Ovary (tissue), 9 donors: Measurements from ENCODE around the gene AKR7A2. TPM values are rescaled to one million over a fixed set of nuclear protein-coding genes. Genes with fewer than 3 reads are reported as not detected.

Experiments used
- polyA plus RNA-seq, 2 donors: library from polyadenylated mRNA; stranded (reverse); fragments of 200-250 nt in 1 of 2; fragments of 350-450 nt in 1 of 2; fragmentation: Illumina TruSeq in 1 of 2; extraction: RNeasy Lipid Tissue Mini Kit (QIAGEN cat#74804) in 1 of 2; gene quantifications; one replicate each; pipeline ENCODE4 v1.2.3, GENCODE V29; 2013 to 2014
- small RNA-seq: library from RNA; depleted of rRNA; stranded (forward); fragments of <200 nt; gene quantifications from one replicate; pipeline ENCODE3, GENCODE V24; 2016
- total RNA-seq, 7 donors: library from RNA; depleted of rRNA in 2 of 7; stranded (reverse); fragments of >200 nt in 2 of 7; fragmentation: NEBNext Ultra II Directional in 3 of 7; extraction: Animal tissue kit (Norgen Biotek cat#: 25700) in 3 of 7; gene quantifications; one replicate each; pipeline versions ENCODE4 v1.1.0 to v1.2.4, GENCODE V29; 2016 to 2023
- donor health status: DM: no; HTN: no; CAD: no; lungs with moderate emphysema.
- donor health status: DM: no; HTN: no; CAD: no.
- donor health status: Bipolar disorder and iron deficiency.
- donor health status: DM: yes; HTN: yes; CAD: no.
- donor health status: DM: no; HTN: no; CAD: no.
- donor health status: DM: yes; HTN: yes; CAD: no.

The AKR7A2 gene
- total and polyA plus RNA-seq, 9 donors, result 37.9 to 83.6 (median 55.6) TPM

Small RNAs within 50 kb of the gene (small RNA-seq; reads per million reads assigned to genes)
- gene RNU6-1099P, result not detected

Other genes starting within 250 kb of the AKR7A2 start
- 100 to 1,000 TPM in 5 of 7 donors, 10 to 100 TPM in 2; 86.7 to 139 (median 120) TPM for gene UBR4, start 101.9 kb downstream of the AKR7A2 start, total RNA-seq
- gene UBR4, start 101.9 kb downstream of the AKR7A2 start, polyA plus RNA-seq, result 100 to 1,000 TPM in 1 of 2 donors, 10 to 100 TPM in 1; 78.7 to 118 TPM
- 10 to 100 TPM; 22.5 to 53.9 (median 34.4) TPM for gene EMC1, start 60.6 kb downstream of the AKR7A2 start, total RNA-seq
- gene EMC1, start 60.6 kb downstream of the AKR7A2 start, polyA plus RNA-seq, result 10 to 100 TPM; 15.0 to 36.7 TPM
- gene MRTO4, start 60.3 kb downstream of the AKR7A2 start, total RNA-seq, result 10 to 100 TPM; 14.3 to 49.1 (median 29.9) TPM
- 10 to 100 TPM; 23.2 to 25.3 TPM for gene MRTO4, start 60.3 kb downstream of the AKR7A2 start, polyA plus RNA-seq
- gene AKR7A3, start 23.4 kb downstream of the AKR7A2 start, total RNA-seq, result 1 to 10 TPM; 1.7 to 3.5 (median 2.0) TPM
- gene AKR7A3, start 23.4 kb downstream of the AKR7A2 start, polyA plus RNA-seq, result under 1 TPM; 0.23 to 0.96 TPM
- gene SLC66A1, start 182 bp upstream of the AKR7A2 start, total RNA-seq, result 10 to 100 TPM in 5 of 7 donors, 1 to 10 TPM in 2; 9.2 to 15.2 (median 10.4) TPM
- 1 to 10 TPM; 2.4 to 10.0 TPM for gene SLC66A1, start 182 bp upstream of the AKR7A2 start, polyA plus RNA-seq
- gene CAPZB, start 173.4 kb upstream of the AKR7A2 start, total RNA-seq, result 100 to 1,000 TPM in 5 of 7 donors, 10 to 100 TPM in 2; 85.0 to 347 (median 258) TPM
- gene CAPZB, start 173.4 kb upstream of the AKR7A2 start, polyA plus RNA-seq, result 100 to 1,000 TPM; 253 to 391 TPM